ENCODE data around the gene OXSR1. TPM values are rescaled to one million over a fixed set of nuclear protein-coding genes. Genes with fewer than 3 reads are reported as not detected.

The OXSR1 gene
- total and polyA plus RNA-seq, 2 of the 13 experiments (the other 11 are each of a cell fraction or from before 2014, with no cell fraction given) = 27.4 to 32.6 TPM

GRCh38 chr3:38138349-38139190 lies 26.8 kb upstream of the OXSR1 start, which contains the start of gene MYD88 (continued):
- TF ChIP-seq TFDP1 (CRISPR knock-in tag; IDR thresholded peaks at IDR 0.05; ENCODE audit: borderline replicate concordance) (peak; percentile 17; the same call in 1 of the 2 replicates), SAP130 (CRISPR knock-in tag; IDR thresholded peaks at IDR 0.05; ENCODE audit: low read depth) (peak; percentile 79), ZNF776 (CRISPR knock-in tag; IDR thresholded peaks at IDR 0.05) (peak; percentile 87), ZNF264 (CRISPR knock-in tag; IDR thresholded peaks at IDR 0.05) (0 out of 2 replicates have a peak, but pooled peaks have one; percentile 10), BCLAF1 (IDR thresholded peaks at IDR 0.05) (no peak), GRHL1 (CRISPR knock-in tag; conservative IDR thresholded peaks at IDR 0.05) (no peak), ZNF549 (CRISPR knock-in tag; IDR thresholded peaks at IDR 0.05) (no peak), ZBTB20 (CRISPR knock-in tag; IDR thresholded peaks at IDR 0.05; ENCODE audit: borderline replicate concordance, low read depth) (peak; percentile 50; the same call in 1 of the 2 replicates), SNAI1 (CRISPR knock-in tag; IDR thresholded peaks at IDR 0.05; ENCODE audit: borderline replicate concordance) (peak; percentile 88), MXD4 (CRISPR knock-in tag; IDR thresholded peaks at IDR 0.05) (no peak), REPIN1 (CRISPR knock-in tag; IDR thresholded peaks at IDR 0.05; ENCODE audit: borderline replicate concordance, low read depth) (no peak), HOMEZ (CRISPR knock-in tag; IDR thresholded peaks at IDR 0.05; ENCODE audit: low read depth) (no peak), GZF1 (CRISPR knock-in tag; IDR thresholded peaks at IDR 0.05) (0 out of 2 replicates have a peak, but pooled peaks have one; percentile 12), ZNF556 (CRISPR knock-in tag; IDR thresholded peaks at IDR 0.05; ENCODE audit: borderline replicate concordance) (no peak), ZNF124 (CRISPR knock-in tag; IDR thresholded peaks at IDR 0.05) (no peak), RNF2 (conservative IDR thresholded peaks at IDR 0.05; ENCODE audit: low read depth) (no peak), MED1 (CRISPR knock-in tag; IDR thresholded peaks at IDR 0.05) (peak; percentile 53), ZNF547 (CRISPR knock-in tag; IDR thresholded peaks at IDR 0.05) (0 out of 2 replicates have a peak, but pooled peaks have one; percentile 47), CHD2 (IDR thresholded peaks at IDR 0.05; ENCODE audit: low read depth, low read length) (no peak), ZNF513 (CRISPR knock-in tag; conservative IDR thresholded peaks at IDR 0.05) (no peak), CEBPG (CRISPR knock-in tag; IDR thresholded peaks at IDR 0.05) (no peak), ZNF546 (CRISPR knock-in tag; conservative IDR thresholded peaks at IDR 0.05) (no peak)
